Transverse colon (tissue), 3 donors: ENCODE measurements around the gene ABTB1.

Experiments
- CTCF ChIP-seq, 5 experiments: fragments of 200-600 bp in 3 of 5; fragments of 450-650 bp in 2 of 5; sonication (generic) in 3 of 5; IDR thresholded peaks; 1 replicate in 2 of 5; 2 replicates in 3 of 5; pipeline ENCODE4 v1.5.1; 2016 to 2017; ENCODE audit warnings: antibody characterized with exemption in 5 of 5, inconsistent platforms in 3 of 5, mild to moderate bottlenecking in 2 of 5, moderate library complexity in 1 of 5
- POLR2A ChIP-seq: fragments of 450-650 bp; IDR thresholded peaks from one replicate; pipeline ENCODE4 v1.6.1; 2016; ENCODE audit warnings: antibody characterized with exemption, mild to moderate bottlenecking, moderate library complexity

DNA sequence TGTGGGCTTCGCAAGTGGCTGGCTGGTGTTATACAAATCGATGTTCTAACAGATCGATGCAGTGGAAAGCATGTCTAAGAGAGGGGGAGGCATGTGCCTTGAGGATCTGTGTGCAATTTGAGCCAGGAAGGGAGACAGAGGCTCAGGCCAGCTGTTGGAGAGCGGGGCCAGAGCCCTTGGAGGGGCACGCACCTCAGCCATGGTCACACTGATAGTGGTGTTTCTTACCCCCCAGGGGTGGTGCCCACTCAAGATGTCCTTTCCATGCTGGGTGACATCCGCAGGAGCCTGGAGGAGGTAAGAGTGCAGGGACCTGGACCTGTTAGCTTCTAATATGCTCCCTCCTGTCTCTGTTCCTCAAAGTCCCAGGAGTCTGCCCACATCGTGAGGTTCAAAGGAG lies 3.8 kb upstream of the ABTB1 start:
- TF ChIP-seq CTCF (IDR thresholded peaks at IDR 0.05), result no peak
- TF ChIP-seq POLR2A, result no peak
